HG03280 (cell line): ENCODE data around the gene SLC22A15.
"Not testable (repeated sequence)": the region's sequence is repeated elsewhere in the genome, so short reads cannot be mapped to it uniquely, and the experiment has no call there.

Experiments
- ATAC-seq: cut with Tn5 transposase; IDR thresholded peaks from one replicate; pipeline ENCODE4 v1.9.1; 2021; ENCODE audit warnings: mild to moderate bottlenecking, moderate library complexity; ENCODE audit not compliant: unreplicated experiment

SLC22A15 gene

DNA sequence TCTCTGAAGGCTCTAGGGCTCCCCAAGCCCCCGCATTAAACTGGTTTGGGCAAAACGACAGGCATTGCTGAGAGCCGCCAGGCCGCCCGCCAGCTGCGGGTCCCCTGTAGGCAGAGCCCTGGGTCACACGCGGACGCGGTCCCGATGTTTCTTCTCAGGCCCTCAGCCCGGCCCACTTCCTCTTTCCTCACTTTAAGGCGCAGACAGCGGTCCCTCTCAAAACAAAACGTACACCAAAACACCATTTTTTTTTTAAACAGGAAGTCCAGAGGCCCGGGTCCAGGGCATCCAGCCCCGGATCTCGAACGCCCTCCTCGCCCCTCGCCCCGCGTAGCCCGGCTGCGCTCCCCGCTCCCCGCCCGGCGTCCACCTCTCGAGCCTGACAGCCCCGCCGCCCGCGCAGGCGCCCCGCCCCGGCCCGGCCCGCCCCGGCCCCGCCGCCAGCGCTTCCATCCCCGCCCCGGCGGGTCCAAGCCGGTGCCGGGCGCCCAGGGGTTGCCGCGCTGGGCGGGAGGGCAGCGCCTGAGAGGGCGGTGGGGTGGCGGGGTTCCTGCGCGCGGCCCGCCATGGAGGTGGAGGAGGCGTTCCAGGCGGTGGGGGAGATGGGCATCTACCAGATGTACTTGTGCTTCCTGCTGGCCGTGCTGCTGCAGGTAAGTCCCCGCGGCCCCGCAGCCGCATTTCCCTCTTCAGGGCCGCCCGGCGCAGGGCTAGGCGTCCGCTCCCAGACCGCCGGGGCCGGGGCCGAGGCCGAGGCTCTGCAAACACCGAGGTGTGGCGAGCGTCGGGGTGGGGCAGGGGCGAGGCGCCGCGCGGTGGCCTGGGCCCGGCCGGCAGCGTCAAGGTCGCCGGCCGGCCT is at the start of gene SLC22A15:
Gene SLC22A15, plus strand, starts transcription at position 452 of the 859 bp plus-strand sequence. Its CDS starts 115 bp downstream, at position 567.
- peak; percentile 88 for ATAC-seq

DNA sequence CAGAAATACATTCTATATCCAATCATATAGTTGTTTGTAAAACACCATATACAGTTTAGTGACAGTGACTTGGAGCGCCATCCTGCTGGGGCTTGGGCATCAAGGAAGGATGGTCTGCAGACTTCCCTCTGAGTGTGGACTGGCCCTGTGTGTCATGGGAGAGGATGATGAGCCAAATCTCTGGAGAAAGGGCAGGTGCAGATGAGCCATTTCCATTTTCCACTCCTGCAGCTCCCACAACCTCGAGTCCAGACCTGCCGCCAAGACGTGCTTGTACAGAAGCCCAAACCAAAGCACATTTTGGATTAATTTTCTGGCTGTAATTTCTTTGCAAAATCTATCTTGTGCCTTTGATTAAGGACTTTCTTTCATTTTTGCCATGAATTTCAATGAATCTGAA is 48.3 kb upstream of the SLC22A15 start:
- ATAC-seq: no peak

DNA sequence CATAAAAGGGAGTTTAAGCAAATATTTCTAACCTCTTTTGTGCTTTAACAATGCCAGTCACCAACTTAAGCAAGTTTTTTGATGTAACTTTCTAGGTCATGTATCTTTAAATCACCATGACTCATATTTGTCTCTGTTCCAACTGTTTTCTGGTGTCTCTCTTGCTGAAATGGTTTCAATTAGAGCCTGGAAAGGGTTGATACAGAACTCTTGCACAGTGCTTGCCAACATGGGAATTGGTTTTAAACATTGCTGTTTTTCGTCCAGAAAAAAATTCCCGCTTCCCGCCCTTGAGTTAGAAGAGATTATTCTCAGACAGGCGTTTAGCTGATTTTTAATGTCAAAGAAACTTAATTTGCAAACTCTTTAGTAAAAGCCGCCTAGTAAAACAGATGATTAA is 46.4 kb upstream of the SLC22A15 start:
- no peak for ATAC-seq

DNA sequence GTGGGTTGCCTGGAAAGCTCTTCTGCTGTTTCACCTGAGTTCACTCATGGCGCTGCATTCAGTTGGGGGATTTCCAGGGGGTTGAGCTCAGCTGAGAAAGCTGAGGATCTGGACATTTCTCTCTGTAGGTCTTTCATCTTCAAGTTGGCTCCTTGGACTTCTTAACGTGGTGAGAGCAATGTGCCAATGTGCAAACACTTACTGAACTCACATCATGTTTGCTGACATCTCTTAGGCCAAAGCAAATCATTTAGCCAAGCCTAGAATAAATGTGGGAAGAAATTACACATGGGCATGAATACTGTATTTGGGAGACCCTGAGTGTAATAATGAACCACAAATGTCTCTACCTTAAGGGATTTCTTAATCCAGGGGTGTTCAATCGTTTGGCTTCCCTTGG is 42.7 kb upstream of the SLC22A15 start:
- no peak for ATAC-seq

DNA sequence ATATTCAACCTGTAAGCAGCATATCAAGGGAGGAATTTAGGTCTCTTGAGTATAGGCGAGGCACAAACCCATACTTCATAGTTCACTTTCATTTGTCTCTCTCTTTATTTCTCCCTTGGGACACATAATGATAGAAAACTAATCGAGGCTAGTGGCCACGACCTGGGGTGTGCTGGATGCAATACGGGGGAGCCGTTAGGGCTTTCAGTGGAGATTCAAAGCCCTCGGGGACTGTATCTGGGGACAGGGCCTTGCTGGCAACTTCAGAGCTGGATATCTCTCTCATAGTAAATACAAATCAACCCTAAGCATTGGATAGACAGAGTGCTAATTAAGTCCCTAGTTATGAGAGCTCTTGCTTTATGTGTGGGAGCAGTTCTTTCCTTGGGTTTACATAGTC is 36.9 kb upstream of the SLC22A15 start:
- no peak for ATAC-seq

DNA sequence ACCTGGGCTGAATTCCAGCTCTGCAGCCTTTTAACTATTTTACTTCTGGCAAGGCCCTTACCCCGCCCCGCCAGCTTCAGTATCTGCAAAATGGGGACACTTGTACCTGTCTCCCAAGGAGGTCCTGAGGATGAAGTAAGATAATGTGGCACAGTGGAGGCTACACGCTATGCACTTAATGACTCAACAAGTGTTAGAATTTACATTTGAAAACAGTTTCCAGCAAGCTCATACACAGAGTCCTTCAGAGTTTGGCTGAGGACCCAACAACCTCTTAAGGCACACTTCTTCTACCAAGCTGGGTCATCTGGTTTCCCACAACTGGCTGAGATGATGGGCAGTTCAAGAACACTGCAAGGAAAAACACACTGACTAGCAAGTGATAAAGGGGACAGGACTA is 30.2 kb upstream of the SLC22A15 start:
- ATAC-seq: no peak

DNA sequence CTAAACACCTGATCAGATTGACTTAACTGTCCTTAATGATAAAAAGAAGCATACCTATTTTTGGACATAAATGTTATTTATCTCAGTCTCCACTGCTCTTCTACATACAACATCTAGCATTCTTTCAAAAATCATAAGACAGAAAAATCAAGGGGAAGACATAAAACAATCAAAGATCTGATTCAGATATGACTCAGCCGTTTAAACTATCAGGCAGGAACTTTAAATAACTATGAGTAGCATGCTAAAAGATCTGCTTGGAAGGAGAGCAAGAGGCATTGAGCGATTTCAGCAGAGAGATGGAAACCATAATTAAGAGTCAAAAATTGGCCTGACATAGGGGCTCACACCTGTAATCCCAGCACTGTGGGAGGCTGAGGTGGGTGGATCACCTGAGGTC is 27.2 kb upstream of the SLC22A15 start:
- ATAC-seq: no peak

DNA sequence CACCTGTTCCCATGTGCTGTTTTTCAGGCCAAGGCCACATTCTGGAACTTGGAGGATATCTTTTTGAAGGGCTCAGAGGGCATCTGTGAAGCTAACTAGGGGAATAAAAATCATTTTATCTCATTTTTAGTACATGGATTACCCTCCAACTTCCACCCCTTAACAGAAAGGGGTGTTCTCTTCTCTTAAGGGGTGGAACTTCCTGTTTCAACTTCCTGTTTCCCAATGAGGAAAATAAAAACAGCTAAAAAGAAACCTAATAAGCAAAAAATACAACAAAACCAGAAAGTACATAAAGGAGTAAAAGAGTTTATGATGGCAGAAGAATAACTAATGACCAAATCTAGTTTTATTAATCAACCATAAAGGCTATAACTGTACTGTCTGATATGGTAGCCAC is 24.8 kb upstream of the SLC22A15 start:
- no peak for ATAC-seq

DNA sequence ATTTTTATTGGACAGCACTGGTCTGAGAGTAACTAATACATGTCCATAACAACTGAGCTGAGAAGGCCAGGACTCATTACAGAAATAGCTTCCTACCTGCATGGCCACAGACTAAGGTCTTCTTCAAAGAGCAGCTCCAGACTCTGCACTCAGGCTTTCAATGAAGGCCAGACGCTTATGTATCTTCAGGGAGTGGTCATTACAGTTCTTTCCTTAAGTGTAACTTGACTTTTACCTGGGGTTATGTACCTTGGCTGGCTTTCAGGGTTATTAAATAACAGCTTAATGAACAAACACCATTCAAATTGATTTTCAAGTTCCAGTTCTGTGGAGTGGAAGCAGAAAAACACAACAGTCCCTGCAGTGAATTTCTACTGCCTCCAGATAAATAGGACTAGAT is 23.8 kb upstream of the SLC22A15 start:
- ATAC-seq: no peak

DNA sequence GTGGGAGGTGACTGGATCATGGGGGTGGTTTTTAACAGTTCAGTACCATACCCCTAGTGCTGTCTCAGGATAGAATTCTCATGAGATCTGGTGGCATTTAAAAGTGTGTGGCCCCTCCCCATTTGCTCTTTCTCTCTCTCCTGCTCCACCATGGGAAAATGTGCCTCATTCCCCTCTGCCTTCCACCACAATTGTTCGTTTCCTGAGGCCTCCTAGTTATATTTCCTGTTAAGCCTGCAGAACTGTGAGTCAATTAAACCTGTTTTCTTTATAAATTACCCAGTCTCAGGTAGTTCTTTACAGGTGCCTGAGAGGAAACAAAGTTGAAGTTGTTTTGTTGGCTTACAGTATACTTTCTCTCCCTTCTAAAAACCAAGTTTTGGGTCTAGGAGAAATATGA is 23.1 kb upstream of the SLC22A15 start:
- no peak for ATAC-seq

DNA sequence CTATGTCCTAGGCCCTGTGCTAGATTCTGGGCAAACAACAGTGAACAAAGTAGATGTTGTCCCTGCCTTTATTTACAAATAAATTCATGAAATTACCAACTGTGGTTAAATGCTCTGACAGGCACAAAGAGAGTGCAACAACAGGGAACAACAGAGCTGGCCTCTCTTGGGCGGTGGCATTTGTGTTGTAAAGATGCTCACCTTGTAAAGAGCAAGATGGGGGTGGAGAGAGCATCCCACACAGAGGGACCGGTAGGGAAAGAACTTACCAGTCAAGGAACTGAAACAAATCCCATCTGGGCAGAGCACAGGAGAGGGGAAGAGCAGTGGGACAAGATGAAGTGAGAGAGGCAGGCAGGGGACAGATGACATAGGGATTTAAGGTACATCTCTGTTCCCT is 21.6 kb upstream of the SLC22A15 start:
- no peak for ATAC-seq

DNA sequence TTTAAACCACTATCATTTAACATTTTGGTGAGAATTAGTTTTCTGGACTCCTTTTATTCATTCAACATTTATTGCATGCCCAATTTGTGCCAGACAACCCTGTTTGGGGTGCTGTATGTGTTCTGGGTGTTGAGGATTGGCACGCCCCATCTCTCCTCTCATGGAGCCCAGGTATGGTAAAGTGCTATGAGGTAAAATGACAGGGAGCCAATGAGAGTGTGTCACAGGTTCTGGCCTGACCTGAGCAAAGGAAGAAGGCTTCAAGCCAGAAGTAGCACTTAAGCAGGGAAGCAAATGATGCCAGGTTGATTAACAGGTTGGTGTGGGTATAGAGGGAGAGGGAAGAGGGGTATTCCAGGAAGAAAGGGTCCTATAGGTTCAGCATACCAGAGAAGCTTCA is 21.1 kb upstream of the SLC22A15 start:
- ATAC-seq: no peak

DNA sequence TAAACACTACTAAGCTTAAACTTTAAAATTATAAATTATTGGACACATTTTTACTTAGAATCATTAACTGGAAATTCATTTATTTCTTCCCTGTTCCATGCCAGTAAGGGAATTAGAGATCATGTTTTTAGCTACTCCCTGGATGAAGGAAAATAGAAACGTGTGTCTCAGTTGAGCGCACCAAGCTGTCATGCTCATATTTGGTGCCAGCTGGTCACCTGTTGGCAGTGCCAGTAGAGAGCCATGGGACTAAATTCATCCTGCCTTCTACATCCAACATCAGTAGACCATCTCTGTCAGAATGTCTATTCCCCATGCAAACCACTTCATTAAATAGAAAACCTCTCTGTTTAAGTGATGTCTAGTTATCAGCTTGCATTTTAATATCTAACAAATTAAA is 17.4 kb upstream of the SLC22A15 start:
- ATAC-seq: no peak

DNA sequence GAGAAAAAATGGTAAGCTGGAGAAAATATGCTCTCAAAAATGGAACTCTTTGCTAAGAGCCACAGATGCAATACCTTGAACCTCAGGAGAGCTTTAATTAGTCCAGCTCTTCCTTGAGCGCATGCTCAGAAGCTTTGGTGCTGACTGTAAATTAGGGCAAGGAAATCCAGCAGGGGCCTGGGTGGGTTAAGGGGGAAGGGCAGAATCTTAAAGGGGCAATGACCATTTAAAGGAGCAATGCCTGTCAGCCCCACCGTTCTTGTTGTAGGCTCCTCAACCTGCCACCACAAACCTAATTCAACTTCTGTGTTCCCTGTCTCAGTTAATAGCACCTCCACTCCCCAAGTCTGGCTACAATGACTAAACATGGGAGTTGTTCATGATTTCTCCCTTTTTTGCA is 6.8 kb upstream of the SLC22A15 start:
- no peak for ATAC-seq

DNA sequence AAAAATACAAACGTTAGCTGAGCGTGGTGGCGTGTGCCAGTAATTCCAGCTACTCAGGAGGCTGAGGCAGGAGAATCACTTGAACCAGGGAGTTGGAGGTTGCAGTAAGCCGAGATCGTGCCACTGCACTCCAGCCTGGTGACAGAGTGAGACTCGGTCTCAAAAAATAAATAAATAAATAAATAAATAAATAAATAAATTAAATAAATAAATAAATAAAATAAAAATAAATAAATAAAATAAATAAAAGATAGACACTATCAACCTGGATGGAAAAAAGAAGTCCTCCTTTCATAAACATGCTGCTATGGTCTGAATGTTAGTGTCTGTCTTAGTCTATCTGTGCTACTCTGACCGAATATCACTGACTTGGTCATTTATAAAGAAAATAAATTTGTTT is 4.5 kb upstream of the SLC22A15 start:
- not testable (repeated sequence) for ATAC-seq

DNA sequence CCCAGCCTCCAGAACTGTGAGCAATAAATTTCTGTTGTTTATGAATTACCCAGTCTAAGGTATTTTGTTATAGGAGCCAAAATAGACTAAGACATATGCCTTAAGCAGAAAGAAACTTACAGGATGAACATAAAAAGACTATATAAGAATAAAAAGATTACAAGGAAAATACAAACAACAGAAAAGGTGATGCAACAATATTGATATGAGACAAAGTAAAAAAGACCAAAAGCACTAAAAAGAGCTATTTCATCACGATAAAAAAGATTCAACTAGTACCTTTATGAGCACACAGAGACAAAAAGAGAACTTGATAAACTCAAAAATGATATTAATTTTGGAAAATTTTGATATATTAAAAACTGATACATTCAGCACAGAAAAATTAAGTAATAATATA is 3.2 kb upstream of the SLC22A15 start:
- ATAC-seq: no peak

DNA sequence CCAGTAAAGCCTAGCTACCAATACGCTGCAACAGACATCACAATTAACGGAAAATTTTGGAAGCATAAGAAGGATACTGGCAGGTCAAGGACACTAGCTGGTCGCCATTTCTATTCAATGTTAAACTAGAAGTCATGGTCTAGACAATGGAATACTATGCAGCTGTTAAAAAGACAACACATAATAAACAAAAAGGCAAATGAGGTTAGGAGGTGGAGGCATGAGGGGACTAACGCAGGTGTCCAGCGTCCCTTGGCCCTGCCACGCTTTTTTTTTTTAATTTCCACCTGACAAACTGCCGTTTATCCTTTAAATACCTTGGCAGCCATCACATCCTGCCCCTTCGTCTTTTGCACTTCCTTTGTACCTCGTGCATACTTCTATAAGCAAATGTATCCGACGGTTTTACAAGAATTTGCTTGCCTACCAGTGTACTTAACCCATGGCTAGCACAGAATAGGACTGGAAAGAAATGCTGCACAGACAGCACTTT is 698 bp upstream of the SLC22A15 start:
- ATAC-seq: no peak

DNA sequence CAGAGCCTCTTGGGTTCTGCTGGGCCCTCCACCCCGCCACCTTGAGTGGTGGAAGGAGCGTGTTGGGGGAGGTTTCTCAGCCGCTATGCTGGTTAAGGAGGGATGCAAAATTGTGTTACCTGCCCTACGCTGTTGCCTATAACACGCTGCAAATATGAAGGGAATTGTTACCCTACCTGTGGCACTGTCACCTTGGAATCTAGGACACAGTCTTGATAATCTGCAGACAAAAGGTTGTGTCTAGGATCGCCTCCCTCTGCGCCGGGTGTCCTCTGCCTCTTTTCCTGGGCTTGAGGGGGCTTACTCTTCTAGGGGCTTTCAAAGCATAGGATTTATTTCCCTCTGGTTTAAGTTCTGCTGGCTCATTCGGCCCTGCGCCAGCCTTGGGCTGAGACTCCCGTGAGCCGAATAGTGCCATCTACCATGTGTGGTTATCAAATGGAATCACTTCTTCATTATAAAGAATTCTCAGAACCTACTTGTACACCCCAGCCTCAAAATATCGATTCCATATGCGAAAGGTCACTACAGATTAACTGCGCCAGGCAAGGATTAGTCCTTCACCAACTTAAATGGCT is 697 bp downstream of the SLC22A15 start:
- peak; percentile 5 for ATAC-seq

DNA sequence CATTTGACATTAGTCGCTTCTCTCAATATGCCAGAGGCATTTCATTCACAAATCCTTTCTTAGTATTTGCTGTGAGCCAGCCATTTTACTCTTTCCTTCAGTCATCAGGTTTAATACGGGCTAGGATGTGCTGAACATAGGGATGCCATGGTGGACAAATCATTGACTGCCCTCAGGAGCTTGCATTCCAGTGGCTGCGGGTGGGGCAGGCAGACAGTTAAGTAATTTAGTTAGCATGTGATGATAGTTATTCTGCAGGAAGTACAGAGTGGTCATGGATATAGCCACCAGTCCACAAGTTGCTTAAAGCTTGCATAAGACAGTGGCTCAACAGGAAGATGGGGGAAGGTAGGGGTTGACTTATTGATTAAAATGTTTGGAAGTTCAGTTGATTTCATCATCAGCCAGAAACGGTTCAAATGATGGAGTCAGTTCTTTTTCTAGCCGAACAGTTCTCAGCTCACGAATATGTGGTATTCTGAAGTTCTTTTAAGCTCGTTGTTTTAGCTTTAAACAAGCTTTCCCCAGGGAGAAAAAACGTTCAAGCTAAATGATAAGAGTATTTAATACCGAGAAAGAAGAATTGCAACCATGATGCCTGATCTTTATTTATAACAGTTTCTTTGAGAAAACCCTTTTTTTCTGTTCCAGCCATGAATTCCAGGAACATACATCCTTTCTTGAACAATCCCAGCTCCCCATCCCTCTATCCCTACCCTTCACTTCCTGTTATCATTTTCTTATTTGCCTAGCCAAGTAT is 1.4 kb downstream of the SLC22A15 start:
- ATAC-seq: no peak

DNA sequence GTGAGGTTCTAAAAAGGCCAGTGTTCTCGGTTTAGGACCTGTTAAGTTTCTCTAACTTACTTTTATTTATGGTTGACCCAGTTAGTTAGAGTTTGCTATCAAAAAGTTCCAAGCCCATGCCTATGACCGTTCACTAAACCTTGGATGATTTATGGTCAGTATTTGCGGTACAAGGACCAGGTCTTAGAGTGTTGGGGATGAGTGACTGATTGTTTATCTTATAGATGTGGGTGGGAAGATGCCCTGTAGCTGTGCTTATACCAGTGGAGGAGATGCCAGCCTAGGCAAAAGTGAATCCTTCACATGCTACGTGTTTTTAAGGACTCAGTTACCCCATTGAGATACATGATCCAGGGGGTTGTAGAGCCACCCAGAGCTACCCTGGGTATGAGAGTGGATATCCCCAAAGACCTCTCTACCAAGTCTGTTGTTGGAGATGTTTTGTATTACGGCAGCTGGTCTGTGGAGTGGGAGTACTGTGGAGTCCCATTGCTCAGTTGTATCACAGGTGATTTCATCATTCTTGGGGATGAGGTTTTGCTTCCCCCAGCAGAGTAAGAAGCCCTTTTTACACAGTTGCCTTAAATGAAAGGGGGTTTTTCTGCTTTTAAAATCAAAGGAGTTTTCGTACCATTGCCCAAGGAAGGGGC is 2.1 kb downstream of the SLC22A15 start:
- ATAC-seq: no peak

DNA sequence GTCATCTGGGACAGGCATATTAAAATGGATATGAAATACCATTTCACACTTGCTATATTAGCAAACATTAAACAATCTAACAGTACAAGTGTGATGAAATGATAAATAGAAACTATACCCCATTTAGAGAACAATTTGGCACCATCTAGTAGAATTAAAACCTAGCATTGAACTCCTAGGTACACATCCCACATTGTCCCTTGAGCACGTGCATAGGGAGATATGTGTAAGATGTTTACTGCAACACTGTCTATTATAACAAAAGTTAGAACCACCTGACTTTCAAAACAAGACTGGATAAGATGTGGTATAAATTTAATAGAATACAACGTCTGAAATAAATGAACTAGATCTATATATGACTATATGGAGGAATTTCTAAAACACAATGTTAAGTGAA is 3.8 kb downstream of the SLC22A15 start:
- ATAC-seq: no peak
